Keratinocyte (primary cell): Measurements from ENCODE around the gene ANKRD1. TPM values are rescaled to one million over a fixed set of nuclear protein-coding genes. Genes with fewer than 3 reads are reported as not detected.

ENCODE experiments used
- DNase-seq: peaks from one replicate; pipeline ENCODE4 v3.0.0-alpha.2; 2011; ENCODE audit warnings: low read depth, missing footprints, low spot score
- FAIRE-seq: peaks from 2 replicates; lab custom pipeline; 2011; peaks lifted over from hg19 to GRCh38; lab: Jason Lieb, UNC
- H2AFZ ChIP-seq: 2 replicates; pipeline ENCODE4 v1.6.0; 2012; ENCODE audit warnings: low read length, control low read depth, inconsistent platforms; ENCODE audit not compliant: control insufficient read depth
- H3K27ac ChIP-seq: 2 replicates; pipeline ENCODE4 v1.5.1; 2011; ENCODE audit warnings: low read length; ENCODE audit not compliant: control insufficient read depth, insufficient read depth
- H3K27me3 ChIP-seq: 3 replicates; pipeline ENCODE4 v1.6.0; 2011; ENCODE audit warnings: low read length; ENCODE audit not compliant: control insufficient read depth, insufficient read depth; ENCODE audit errors: extremely low read depth
- H3K36me3 ChIP-seq, 2 experiments: 2 replicates in 1 of 2; 3 replicates in 1 of 2; pipeline ENCODE4 v1.5.1; 2011; ENCODE audit warnings: low read length in 2 of 2, mild to moderate bottlenecking in 1 of 2; ENCODE audit not compliant: control insufficient read depth in 2 of 2, insufficient read depth in 2 of 2; ENCODE audit errors: extremely low read depth in 1 of 2
- H3K4me1 ChIP-seq: 3 replicates; pipeline ENCODE4 v1.5.1; 2011; ENCODE audit warnings: low read length; ENCODE audit not compliant: control insufficient read depth, insufficient read depth; ENCODE audit errors: extremely low read depth
- H3K4me2 ChIP-seq: 3 replicates; pipeline ENCODE4 v1.6.0; 2011; ENCODE audit warnings: low read depth, low read length; ENCODE audit not compliant: control insufficient read depth, insufficient read depth; ENCODE audit errors: extremely low read depth
- H3K4me3 ChIP-seq, 3 experiments: fragments of 200-600 bp in 1 of 3; sonication (generic) in 1 of 3; 2 replicates in 2 of 3; 3 replicates in 1 of 3; pipeline ENCODE4 v1.5.1; 2011 to 2016; ENCODE audit warnings: low read length in 3 of 3, mild to moderate bottlenecking in 3 of 3, control low read depth in 2 of 3, inconsistent platforms in 1 of 3, low read depth in 1 of 3, mixed read lengths in 1 of 3, mixed run types in 1 of 3, moderate library complexity in 1 of 3; ENCODE audit not compliant: control insufficient read depth in 2 of 3, insufficient read depth in 2 of 3; ENCODE audit errors: extremely low read depth in 1 of 3
- H3K79me2 ChIP-seq: 2 replicates; pipeline ENCODE4 v1.6.0; 2012; ENCODE audit warnings: low read length; ENCODE audit not compliant: control insufficient read depth, insufficient read depth
- H3K9ac ChIP-seq: 3 replicates; pipeline ENCODE4 v1.6.0; 2011; ENCODE audit warnings: low read length; ENCODE audit not compliant: control insufficient read depth, insufficient read depth; ENCODE audit errors: extremely low read depth
- H3K9me1 ChIP-seq: 3 replicates; pipeline ENCODE4 v1.6.0; 2011; ENCODE audit warnings: low read length; ENCODE audit not compliant: control insufficient read depth, insufficient read depth; ENCODE audit errors: extremely low read depth
- H3K9me3 ChIP-seq: 2 replicates; pipeline ENCODE4 v1.5.1; 2012; ENCODE audit warnings: low read depth, low read length; ENCODE audit not compliant: control insufficient read depth
- H4K20me1 ChIP-seq: 3 replicates; pipeline ENCODE4 v1.6.0; 2011; ENCODE audit warnings: low read length; ENCODE audit not compliant: control insufficient read depth, insufficient read depth; ENCODE audit errors: extremely low read depth
- EZH2 ChIP-seq: IDR thresholded peaks from one replicate; pipeline ENCODE4 v1.6.1; 2012; ENCODE audit warnings: inconsistent platforms, mild to moderate bottlenecking, low read length, moderate library complexity
- dilution Hi-C: fragments of 300-500 bp; cut with MboI; formaldehyde crosslinking; loops from one replicate; pipeline ENCODE4 v1.7.0; 2020; ENCODE audit warnings: low sequenced_read_pairs; ENCODE audit not compliant: extremely low pct_ligation_motif_present
- polyA plus RNA-seq, 5 experiments: library from polyadenylated mRNA; depleted of rRNA in 3 of 5; stranded (reverse) in 3 of 5; stranded (forward) in 1 of 5; unstranded in 1 of 5; fragments of >200 nt; gene quantifications; 1 replicate in 1 of 5; 2 replicates in 3 of 5; 3 replicates in 1 of 5; pipeline versions ENCODE4 v1.2.1 to v1.2.3, GENCODE V29; 2011 to 2012; ENCODE audit warnings: missing spikeins in 2 of 5, low read depth in 1 of 5, low replicate concordance in 1 of 5
- TF ChIP-seq, protein P1 (sequence below), 3 experiments: IDR thresholded peaks in 1 of 3; conservative IDR thresholded peaks in 1 of 3; optimal IDR thresholded peaks in 1 of 3; 2 replicates in 2 of 3; 3 replicates in 1 of 3; pipeline versions ENCODE3 to v1.5.1; 2011; ENCODE audit warnings: low read length in 3 of 3, mild to moderate bottlenecking in 3 of 3, moderate library complexity in 2 of 3, control low read depth in 1 of 3, inconsistent platforms in 1 of 3; ENCODE audit not compliant: insufficient read depth in 2 of 3; ENCODE audit errors: extremely low read depth in 1 of 3

The ANKRD1 gene
- polyA plus RNA-seq, 1 donor (not counting 4 experiments of a cell fraction or from before 2014, with no cell fraction given), result 0.07 TPM

DNA sequence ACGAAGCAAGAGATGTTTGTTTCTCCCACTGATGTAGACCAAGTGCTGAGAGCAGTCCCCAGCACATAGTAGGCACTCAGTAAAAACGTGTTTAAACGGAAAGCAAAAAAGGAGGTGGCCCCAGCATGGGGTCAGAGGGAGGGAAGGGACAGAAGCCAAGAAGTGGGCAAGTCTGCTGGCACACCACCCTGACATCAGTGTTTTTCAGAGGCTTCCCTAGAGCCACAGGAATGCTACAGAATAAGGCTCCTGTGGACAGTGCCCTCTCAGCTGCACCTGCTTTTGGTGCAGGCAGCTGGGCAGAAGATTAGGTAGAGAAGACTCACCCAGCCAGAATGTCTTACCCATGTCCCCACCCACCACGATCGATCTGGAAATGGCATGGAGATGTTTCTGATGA lies 8.3 kb upstream of the ANKRD1 start:
- dilution Hi-C loops, result no loop called here
- no peak for DNase-seq
- Histone ChIP-seq H3K79me2 (no peaks in the 10 kb centered on the region), H3K9ac (no peak overlapping the region), H4K20me1 (no peaks in the 10 kb centered on the region), H3K36me3 (no peaks in the 10 kb centered on the region), H3K27me3 (no peaks in the 10 kb centered on the region), H3K9me1 (no peaks in the 10 kb centered on the region), H3K9me3 (no peaks in the 10 kb centered on the region), H3K4me2 (no peak overlapping the region), H3K4me3 (no peak overlapping the region), H3K27ac (no peak overlapping the region), H2AFZ (no peak overlapping the region), H3K4me1 (peaks cover 14% of the 10 kb centered on the region)
- TF ChIP-seq, protein P1, sequence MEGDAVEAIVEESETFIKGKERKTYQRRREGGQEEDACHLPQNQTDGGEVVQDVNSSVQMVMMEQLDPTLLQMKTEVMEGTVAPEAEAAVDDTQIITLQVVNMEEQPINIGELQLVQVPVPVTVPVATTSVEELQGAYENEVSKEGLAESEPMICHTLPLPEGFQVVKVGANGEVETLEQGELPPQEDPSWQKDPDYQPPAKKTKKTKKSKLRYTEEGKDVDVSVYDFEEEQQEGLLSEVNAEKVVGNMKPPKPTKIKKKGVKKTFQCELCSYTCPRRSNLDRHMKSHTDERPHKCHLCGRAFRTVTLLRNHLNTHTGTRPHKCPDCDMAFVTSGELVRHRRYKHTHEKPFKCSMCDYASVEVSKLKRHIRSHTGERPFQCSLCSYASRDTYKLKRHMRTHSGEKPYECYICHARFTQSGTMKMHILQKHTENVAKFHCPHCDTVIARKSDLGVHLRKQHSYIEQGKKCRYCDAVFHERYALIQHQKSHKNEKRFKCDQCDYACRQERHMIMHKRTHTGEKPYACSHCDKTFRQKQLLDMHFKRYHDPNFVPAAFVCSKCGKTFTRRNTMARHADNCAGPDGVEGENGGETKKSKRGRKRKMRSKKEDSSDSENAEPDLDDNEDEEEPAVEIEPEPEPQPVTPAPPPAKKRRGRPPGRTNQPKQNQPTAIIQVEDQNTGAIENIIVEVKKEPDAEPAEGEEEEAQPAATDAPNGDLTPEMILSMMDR (optimal IDR thresholded peaks at IDR 0.05 in 1 of 3, IDR thresholded peaks at IDR 0.05 in 1 of 3, conservative IDR thresholded peaks at IDR 0.05 in 1 of 3; ENCODE audit: extremely low read depth in 1 of 3, insufficient read depth in 2 of 3, low read length in 3 of 3), result no peak
- no peak for FAIRE-seq

DNA sequence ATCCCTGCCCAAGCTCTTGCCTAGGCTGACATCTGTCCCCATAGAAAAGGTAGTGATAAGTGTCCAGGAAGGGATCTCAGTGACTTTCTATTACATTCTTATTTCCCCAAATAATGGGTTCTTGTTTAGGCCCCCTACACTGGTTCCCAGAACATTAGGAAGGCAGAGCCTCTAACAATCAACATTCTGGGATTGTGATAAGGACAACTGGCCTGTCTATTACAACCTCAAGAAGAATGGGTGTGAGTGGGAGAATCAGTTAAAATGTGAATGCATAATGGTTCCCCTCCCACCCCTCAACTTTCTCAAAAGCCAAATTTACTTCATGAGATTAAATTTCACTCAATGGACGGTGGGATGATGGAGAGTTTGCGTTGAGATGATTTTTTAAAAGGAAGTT lies 6.4 kb upstream of the ANKRD1 start:
- no peak overlapping the region for H3K4me3 ChIP-seq
- no peaks in the 10 kb centered on the region for H3K79me2 ChIP-seq
- no peak overlapping the region for H2AFZ ChIP-seq
- DNase-seq (no peak), FAIRE-seq (no peak)
- H3K9me1 ChIP-seq, result no peaks in the 10 kb centered on the region
- no peaks in the 10 kb centered on the region for H3K27me3 ChIP-seq
- H3K9me3 ChIP-seq, result no peaks in the 10 kb centered on the region
- TF ChIP-seq EZH2, result no peak
- TF ChIP-seq, protein P1 (optimal IDR thresholded peaks at IDR 0.05 in 1 of 3, IDR thresholded peaks at IDR 0.05 in 1 of 3, conservative IDR thresholded peaks at IDR 0.05 in 1 of 3; ENCODE audit: extremely low read depth in 1 of 3, insufficient read depth in 2 of 3, low read length in 3 of 3), result no peak
- H3K4me2 ChIP-seq, result no peak overlapping the region
- H3K4me1 ChIP-seq, result peaks cover 14% of the 10 kb centered on the region
- no peak overlapping the region for H3K9ac ChIP-seq
- dilution Hi-C loops, result no loop called here
- no peaks in the 10 kb centered on the region for H3K36me3 ChIP-seq
- H3K27ac ChIP-seq, result no peak overlapping the region
- H4K20me1 ChIP-seq, result no peaks in the 10 kb centered on the region
